Stimulated activated CD8-positive, alpha-beta memory T cell treated with anti-CD3 and anti-CD28 coated beads, Interleukin-12 subunit alpha, Interleukin-12 subunit beta, amount 100 ng/mL, for 1 hour (primary cell): Measurements from ENCODE around the gene RAPGEF6.
A peak's percentile ranks its signal among the peaks of the same experiment; 100 is the strongest.
"Not testable (repeated sequence)": the region's sequence is repeated elsewhere in the genome, so short reads cannot be mapped to it uniquely, and the experiment has no call there.

Experiments used
- DNase-seq: peaks from one replicate; pipeline ENCODE4 v3.0.0-alpha.2; 2020; ENCODE audit warnings: low read depth

The RAPGEF6 gene

GRCh38 chr5:131607903-131608540 is 27.0 kb downstream of the RAPGEF6 start:
- no peak for DNase-seq

GRCh38 chr5:131607418-131607817 is 27.6 kb downstream of the RAPGEF6 start:
- DNase-seq, result no peak

GRCh38 chr5:131605086-131605485 is 29.9 kb downstream of the RAPGEF6 start:
- DNase-seq, result no peak

- peak; percentile 6 for DNase-seq
Measured at GRCh38 chr5:131595088-131596033, 39.7 kb downstream of the RAPGEF6 start.

- no peak for DNase-seq
Measured at GRCh38 chr5:131593921-131594320, 41.1 kb downstream of the RAPGEF6 start.

GRCh38 chr5:131593436-131593835 is 41.6 kb downstream of the RAPGEF6 start:
- DNase-seq, result not testable (repeated sequence)

- DNase-seq, result peak; percentile 17
Measured at GRCh38 chr5:131589510-131590348, 45.3 kb downstream of the RAPGEF6 start.

GRCh38 chr5:131587541-131587940 is 47.5 kb downstream of the RAPGEF6 start:
- DNase-seq, result no peak

GRCh38 chr5:131581702-131582101 is 53.3 kb downstream of the RAPGEF6 start:
- no peak for DNase-seq

- no peak for DNase-seq
Measured at GRCh38 chr5:131579917-131580671, 54.9 kb downstream of the RAPGEF6 start.

GRCh38 chr5:131575660-131576227 is 59.3 kb downstream of the RAPGEF6 start:
- no peak for DNase-seq

- no peak for DNase-seq
Measured at GRCh38 chr5:131571669-131572168, 63.3 kb downstream of the RAPGEF6 start.

GRCh38 chr5:131570757-131571156 is 64.3 kb downstream of the RAPGEF6 start:
- no peak for DNase-seq

GRCh38 chr5:131564229-131564652 is 70.8 kb downstream of the RAPGEF6 start:
- no peak for DNase-seq

GRCh38 chr5:131563434-131564228 is 71.4 kb downstream of the RAPGEF6 start:
- DNase-seq, result no peak

GRCh38 chr5:131550606-131551005 is 84.4 kb downstream of the RAPGEF6 start:
- DNase-seq, result no peak

GRCh38 chr5:131548176-131548575 is 86.9 kb downstream of the RAPGEF6 start:
- DNase-seq, result no peak

- no peak for DNase-seq
Measured at GRCh38 chr5:131545845-131546244, 89.2 kb downstream of the RAPGEF6 start.

GRCh38 chr5:131542723-131543122 is 92.3 kb downstream of the RAPGEF6 start:
- no peak for DNase-seq

- no peak for DNase-seq
Measured at GRCh38 chr5:131541762-131542161, 93.3 kb downstream of the RAPGEF6 start.
